Prostate gland (tissue), 2 donors: ENCODE measurements around the gene TAF12.

Experiments
- CTCF ChIP-seq, 4 experiments: fragments of 200-600 bp in 2 of 4; fragments of 450-650 bp in 2 of 4; sonication (generic) in 2 of 4; IDR thresholded peaks; 1 replicate in 3 of 4; 2 replicates in 1 of 4; pipeline ENCODE4 v1.5.1; 2016 to 2019; ENCODE audit warnings: antibody characterized with exemption in 4 of 4, mild to moderate bottlenecking in 2 of 4, moderate library complexity in 2 of 4
- POLR2A ChIP-seq: fragments of 450-650 bp; IDR thresholded peaks from one replicate; pipeline ENCODE4 v1.6.1; 2016; ENCODE audit warnings: antibody characterized with exemption, mild to moderate bottlenecking
- POLR2AphosphoS5 ChIP-seq: sonication (generic); formaldehyde crosslinking; IDR thresholded peaks from one replicate; pipeline ENCODE4 v1.6.1; 2017; ENCODE audit warnings: antibody characterized with exemption

DNA sequence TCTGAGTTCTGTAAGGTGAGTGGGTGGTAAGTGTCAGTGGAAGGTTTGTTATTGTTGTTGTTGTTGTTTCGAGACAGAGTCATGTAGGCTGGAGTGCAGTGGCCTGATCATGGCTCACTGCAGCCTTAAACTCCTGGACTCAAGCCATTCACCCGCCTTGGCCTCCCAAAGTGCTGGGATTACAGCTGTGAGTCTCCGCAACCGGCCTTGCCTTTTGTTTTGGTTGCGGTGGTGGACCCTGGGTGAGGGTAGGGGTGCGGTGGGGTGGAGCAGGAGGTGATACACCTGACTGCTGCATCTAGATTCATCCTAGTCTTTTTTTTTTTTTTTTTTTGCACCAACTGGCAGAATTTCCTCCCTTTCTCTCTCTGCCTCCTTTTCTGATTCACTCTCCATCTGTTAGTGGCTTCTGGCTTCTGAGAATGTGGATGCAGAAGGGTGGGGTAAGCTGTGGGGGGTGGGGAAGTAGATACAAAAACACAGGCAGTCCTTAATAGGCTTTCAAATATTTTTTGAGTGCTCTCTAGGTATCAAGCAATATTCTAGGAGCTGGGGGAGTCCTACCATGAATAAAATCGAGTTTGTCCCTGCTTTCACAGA, 21.1 kb upstream of the TAF12 start:
- TF ChIP-seq POLR2A (no peak), CTCF (IDR thresholded peaks at IDR 0.05) (no peak), POLR2AphosphoS5 (no peak)
